Chondrocyte (in vitro differentiated cells): Measurements from ENCODE around the gene FAM186B. TPM values are rescaled to one million over a fixed set of nuclear protein-coding genes. Genes with fewer than 3 reads are reported as not detected.
"Not testable (repeated sequence)": the region's sequence is repeated elsewhere in the genome, so short reads cannot be mapped to it uniquely, and the experiment has no call there.

Experiments used
- DNase-seq: peaks from one replicate; pipeline ENCODE4 v3.0.0; 2021; ENCODE audit warnings: mixed read lengths, low spot score
- H3K27ac Mint-ChIP-seq: one replicate; pipeline ENCODE4 v1.8.0; 2021; ENCODE audit warnings: mild to moderate bottlenecking, moderate library complexity, mixed read lengths; ENCODE audit not compliant: unreplicated experiment
- H3K27me3 Mint-ChIP-seq: 2 replicates; pipeline ENCODE4 v1.8.0; 2021; ENCODE audit warnings: low read depth, mixed read lengths
- H3K36me3 Mint-ChIP-seq: 2 replicates; pipeline ENCODE4 v1.8.0; 2021; ENCODE audit warnings: low read depth, mixed read lengths
- H3K4me1 Mint-ChIP-seq: 2 replicates; pipeline ENCODE4 v1.8.0; 2021; ENCODE audit warnings: low read depth, mild to moderate bottlenecking, mixed read lengths
- H3K4me3 Mint-ChIP-seq: one replicate; pipeline ENCODE4 v1.8.0; 2021; ENCODE audit warnings: mild to moderate bottlenecking, moderate library complexity, mixed read lengths; ENCODE audit not compliant: unreplicated experiment
- H3K9me3 Mint-ChIP-seq: 2 replicates; pipeline ENCODE4 v1.8.0; 2021; ENCODE audit warnings: low read depth, mixed read lengths
- long read RNA-seq: library from polyadenylated mRNA; stranded (forward); transcript quantifications from one replicate; pipeline ENCODE4 v2.0.0, GENCODE V29; 2021
- total RNA-seq: library from RNA; stranded (reverse); gene quantifications from 3 replicates; pipeline ENCODE4 v1.2.1, GENCODE V29; 2021
- TF ChIP-seq, protein P1 (sequence below): fragments of 200-600 bp; sonication (generic); IDR thresholded peaks from 2 replicates; pipeline ENCODE4 v1.5.0; 2021; ENCODE audit warnings: antibody characterized with exemption, mild to moderate bottlenecking, moderate library complexity

FAM186B gene, protein sequence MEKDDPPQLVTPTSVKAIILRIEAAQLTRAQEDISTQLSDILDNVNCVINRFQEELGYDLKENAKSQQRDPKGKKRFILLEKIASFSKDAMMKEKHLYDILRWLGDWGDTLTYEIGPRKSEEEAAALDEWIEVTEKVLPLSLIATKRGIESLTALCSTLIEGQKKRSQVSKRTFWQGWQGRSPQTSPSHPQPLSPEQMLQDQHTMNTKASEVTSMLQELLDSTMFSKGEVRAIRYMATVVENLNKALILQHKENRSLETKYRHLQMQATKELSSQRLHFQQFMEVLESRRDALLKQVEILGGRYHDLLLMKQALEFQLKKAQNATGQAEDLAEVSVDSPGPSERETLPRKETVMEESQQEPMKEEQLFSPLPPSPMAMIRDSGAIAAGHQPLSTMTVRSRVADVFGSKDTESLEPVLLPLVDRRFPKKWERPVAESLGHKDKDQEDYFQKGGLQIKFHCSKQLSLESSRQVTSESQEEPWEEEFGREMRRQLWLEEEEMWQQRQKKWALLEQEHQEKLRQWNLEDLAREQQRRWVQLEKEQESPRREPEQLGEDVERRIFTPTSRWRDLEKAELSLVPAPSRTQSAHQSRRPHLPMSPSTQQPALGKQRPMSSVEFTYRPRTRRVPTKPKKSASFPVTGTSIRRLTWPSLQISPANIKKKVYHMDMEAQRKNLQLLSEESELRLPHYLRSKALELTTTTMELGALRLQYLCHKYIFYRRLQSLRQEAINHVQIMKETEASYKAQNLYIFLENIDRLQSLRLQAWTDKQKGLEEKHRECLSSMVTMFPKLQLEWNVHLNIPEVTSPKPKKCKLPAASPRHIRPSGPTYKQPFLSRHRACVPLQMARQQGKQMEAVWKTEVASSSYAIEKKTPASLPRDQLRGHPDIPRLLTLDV
- 0.27 to 0.51 TPM (median 0.46 TPM) in 3 replicates for total RNA-seq
- long read RNA-seq, result 0 reads

DNA sequence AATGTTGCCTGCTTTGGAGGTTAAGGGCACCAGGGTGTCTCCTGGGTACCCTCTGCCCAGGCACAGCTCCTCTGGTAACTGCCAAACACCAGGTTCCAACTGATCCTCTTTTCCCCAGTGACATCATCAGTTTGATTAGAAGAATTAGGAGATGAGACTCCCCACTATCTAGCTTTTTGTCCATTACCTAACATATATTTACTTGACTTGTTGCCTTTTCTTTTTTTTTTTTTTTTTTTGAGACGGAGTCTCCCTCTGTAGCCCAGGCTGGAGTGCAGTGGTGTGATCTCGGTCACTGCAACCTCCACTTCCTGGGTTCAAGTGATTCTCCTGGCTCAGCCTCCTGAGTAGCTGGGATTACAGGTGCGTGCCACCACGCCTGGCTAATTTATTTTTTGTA lies at the start of gene FAM186B:
Gene FAM186B, minus strand, starts transcription at position 101 of the 400 bp plus-strand sequence. CDS start 162 bp downstream, outside the sequence.
- DNase-seq, H3K27me3 Mint-ChIP-seq, H3K36me3 Mint-ChIP-seq, H3K27ac Mint-ChIP-seq, H3K9me3 Mint-ChIP-seq, H3K4me1 Mint-ChIP-seq, H3K4me3 Mint-ChIP-seq: not testable (repeated sequence)

DNA sequence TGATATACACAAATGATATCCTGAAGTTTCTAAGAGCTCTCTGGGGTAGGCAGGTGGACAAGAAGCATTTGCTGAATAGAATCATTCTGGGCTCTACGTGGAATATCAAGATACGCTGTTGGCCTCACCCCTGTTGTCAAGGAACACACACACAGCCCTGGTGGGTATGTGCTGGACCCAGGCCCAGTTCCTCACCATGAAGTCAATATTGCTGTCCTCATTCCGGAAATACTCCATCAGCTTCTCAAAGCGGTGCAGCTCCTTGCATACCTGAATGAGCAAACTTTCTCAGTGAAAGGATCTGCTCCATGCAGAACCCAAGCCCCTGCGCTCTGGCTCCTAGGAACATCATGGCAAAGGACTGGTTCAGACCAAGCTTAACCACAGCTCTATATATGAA lies 49.3 kb upstream of the FAM186B start:
- Mint-ChIP-seq H3K4me3 (no peak overlapping the region), H3K27me3 (no peaks in the 10 kb centered on the region), H3K27ac (no peak overlapping the region), H3K36me3 (peaks cover 50% of the 10 kb centered on the region), H3K4me1 (peaks cover 1% of the 10 kb centered on the region), H3K9me3 (no peaks in the 10 kb centered on the region)
- TF ChIP-seq, protein P1, sequence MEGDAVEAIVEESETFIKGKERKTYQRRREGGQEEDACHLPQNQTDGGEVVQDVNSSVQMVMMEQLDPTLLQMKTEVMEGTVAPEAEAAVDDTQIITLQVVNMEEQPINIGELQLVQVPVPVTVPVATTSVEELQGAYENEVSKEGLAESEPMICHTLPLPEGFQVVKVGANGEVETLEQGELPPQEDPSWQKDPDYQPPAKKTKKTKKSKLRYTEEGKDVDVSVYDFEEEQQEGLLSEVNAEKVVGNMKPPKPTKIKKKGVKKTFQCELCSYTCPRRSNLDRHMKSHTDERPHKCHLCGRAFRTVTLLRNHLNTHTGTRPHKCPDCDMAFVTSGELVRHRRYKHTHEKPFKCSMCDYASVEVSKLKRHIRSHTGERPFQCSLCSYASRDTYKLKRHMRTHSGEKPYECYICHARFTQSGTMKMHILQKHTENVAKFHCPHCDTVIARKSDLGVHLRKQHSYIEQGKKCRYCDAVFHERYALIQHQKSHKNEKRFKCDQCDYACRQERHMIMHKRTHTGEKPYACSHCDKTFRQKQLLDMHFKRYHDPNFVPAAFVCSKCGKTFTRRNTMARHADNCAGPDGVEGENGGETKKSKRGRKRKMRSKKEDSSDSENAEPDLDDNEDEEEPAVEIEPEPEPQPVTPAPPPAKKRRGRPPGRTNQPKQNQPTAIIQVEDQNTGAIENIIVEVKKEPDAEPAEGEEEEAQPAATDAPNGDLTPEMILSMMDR, result no peak
- DNase-seq, result no peak

DNA sequence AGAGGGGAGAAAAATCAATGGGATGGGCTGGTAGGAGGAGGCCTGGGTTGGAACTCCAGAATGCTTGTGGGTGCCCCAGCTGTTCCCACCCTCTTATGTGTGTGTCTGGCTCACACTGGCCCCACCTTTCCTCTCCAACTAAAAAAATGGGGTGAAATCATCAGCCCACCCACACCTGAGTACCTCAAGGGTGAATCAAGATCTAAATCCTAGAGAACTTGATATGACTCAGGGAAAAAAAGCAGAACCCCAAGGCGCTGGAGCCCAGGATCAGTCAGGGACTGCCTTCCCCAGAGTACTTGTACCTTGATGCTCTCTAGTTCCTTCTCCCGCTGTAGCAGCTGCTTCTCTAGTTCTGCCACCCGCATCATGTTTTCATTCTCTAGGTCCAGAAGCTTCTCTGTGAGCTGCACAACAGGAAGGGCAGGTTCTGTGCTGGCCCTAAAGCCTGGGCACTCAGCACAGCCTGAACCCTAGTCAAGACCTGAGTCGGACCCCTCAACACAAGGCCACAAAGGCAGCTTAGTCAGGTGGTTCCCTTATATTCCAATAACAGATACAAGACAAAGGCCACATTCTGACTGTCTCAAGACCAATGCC lies 47.6 kb upstream of the FAM186B start:
- no peaks in the 10 kb centered on the region for H3K9me3 Mint-ChIP-seq
- TF ChIP-seq, protein P1, result no peak
- H3K27me3 Mint-ChIP-seq, result no peaks in the 10 kb centered on the region
- DNase-seq, result no peak
- no peak overlapping the region for H3K27ac Mint-ChIP-seq
- peaks cover 54% of the 10 kb centered on the region for H3K36me3 Mint-ChIP-seq
- H3K4me3 Mint-ChIP-seq, result no peak overlapping the region
- H3K4me1 Mint-ChIP-seq, result peaks cover 11% of the 10 kb centered on the region

DNA sequence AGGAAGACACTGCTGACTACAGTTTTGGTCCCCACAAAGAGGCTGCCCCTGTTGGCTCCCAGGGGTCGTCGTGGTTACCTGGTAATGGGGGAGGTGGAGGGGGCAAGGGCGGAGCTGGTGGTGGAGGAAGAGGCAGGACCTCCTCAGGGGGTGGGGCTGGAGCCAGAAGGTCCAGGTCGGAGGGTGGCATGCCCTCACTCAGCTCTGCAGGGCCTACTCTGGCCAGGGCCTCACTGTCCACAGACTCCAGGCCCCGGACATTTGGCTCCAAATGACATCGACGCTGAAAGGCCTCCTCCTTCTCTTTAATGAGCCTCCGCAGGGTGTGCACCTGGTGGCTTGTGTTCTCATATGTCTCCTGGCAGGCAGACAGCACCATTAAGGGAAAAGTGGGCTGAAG lies 46.4 kb upstream of the FAM186B start:
- H3K27me3 Mint-ChIP-seq, result no peaks in the 10 kb centered on the region
- H3K36me3 Mint-ChIP-seq, result peaks cover 50% of the 10 kb centered on the region
- H3K9me3 Mint-ChIP-seq, result no peaks in the 10 kb centered on the region
- no peak overlapping the region for H3K4me3 Mint-ChIP-seq
- TF ChIP-seq, protein P1, result no peak
- no peak overlapping the region for H3K27ac Mint-ChIP-seq
- no peak for DNase-seq
- peaks cover 22% of the 10 kb centered on the region for H3K4me1 Mint-ChIP-seq

DNA sequence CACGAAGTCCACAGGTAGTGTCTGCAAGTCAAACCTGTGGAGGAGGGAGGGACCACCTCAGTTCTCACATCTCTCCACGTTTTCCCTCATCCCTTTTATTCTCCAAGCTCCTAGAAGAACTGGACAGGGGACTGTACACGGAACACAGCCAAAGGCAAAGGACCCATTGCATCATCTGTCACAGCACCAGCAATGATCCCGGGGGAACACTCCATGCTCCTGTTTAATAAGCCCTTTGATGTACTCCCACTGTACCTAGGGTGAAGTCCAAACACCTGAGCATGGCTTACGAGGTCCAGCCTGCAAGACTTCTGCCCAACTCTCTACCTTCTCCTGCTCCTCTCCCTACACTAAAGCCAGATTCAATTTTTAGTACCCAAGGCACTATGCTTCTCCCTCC lies 44.5 kb upstream of the FAM186B start:
- Mint-ChIP-seq H3K4me1 (peaks cover 23% of the 10 kb centered on the region), H3K36me3 (peaks cover 46% of the 10 kb centered on the region), H3K4me3 (no peak overlapping the region), H3K27me3 (no peaks in the 10 kb centered on the region), H3K27ac (no peak overlapping the region), H3K9me3 (no peaks in the 10 kb centered on the region)
- no peak for DNase-seq
- TF ChIP-seq, protein P1, result no peak
